Esophagus mucosa (tissue), 1 donor: ENCODE results near the gene CBX4. TPM values are rescaled to one million over a fixed set of nuclear protein-coding genes. Genes with fewer than 3 reads are reported as not detected.

Experiments
- ATAC-seq: fragments of 200-7000 bp; cut with Tn5 transposase; one replicate; pipeline ENCODE4 v1.9.1; 2020
- total RNA-seq: library from RNA; stranded (reverse); gene quantifications from one replicate; pipeline ENCODE4 v1.2.4, GENCODE V29; 2023
- donor health status: DM: yes; HTN: yes; CAD: no.

Gene CBX4
- total RNA-seq, 1 donor from 2014 or later, result 25.2 TPM

- ATAC-seq, result no peak
Observed at GRCh38 chr17:79841369-79842135, 2.3 kb upstream of the CBX4 start.

DNA sequence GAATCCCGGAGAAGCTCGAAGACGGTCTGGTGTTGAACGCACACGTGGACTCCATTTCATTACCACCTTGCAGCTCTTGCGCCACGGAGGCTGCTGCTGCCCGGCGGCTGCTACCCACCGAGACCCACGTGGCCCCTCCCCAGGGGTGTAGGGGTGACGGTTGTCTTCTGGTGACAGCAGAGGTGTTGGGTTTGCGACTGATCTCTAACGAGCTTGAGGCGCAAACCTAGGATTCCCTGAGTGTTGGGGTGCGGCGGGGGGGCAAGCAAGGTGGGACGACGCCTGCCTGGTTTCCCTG lies 1.7 kb upstream of the CBX4 start:
- no peak for ATAC-seq

- no peak for ATAC-seq
Observed at GRCh38 chr17:79840269-79840988, 1.2 kb upstream of the CBX4 start.

DNA sequence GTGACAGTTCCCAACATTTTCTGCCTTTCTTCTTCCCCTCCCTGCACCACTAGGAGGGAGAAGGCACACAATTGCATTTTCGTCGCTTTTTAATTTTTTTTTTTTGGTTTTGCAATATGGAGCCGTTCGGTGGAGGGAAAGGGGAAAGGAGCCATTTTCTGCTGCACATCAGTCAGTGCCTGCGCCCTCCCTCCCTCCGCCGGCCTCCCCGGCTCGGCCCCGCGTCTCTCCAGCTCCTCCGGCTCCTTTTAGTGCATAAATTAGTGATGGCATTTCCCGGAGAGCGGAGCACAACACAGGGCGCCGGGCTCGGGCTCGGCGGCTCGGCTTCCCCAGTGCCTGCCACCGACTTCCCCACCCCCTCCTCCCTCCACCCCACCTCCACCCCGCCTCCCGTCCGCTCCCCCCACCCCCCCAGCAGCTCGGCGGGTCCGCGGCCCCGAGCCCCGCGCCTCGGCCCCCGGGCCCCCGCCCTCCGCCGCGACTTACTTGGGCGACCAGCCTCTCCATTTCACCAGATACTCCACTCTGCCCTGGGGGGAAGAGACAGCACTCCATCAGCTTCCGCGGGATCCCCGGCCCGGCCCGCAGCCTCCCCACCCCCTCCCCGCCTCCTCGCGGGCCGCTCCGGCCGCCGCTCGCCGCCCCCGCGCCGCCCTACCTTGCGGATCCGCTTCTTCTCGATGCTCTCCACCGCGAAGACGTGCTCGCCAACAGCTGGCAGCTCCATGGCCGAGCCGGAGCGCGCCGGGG lies 542 bp downstream of the CBX4 start:
- ATAC-seq, result no peak

GRCh38 chr17:79837888-79838521 lies 1.2 kb downstream of the CBX4 start:
- no peak for ATAC-seq

DNA sequence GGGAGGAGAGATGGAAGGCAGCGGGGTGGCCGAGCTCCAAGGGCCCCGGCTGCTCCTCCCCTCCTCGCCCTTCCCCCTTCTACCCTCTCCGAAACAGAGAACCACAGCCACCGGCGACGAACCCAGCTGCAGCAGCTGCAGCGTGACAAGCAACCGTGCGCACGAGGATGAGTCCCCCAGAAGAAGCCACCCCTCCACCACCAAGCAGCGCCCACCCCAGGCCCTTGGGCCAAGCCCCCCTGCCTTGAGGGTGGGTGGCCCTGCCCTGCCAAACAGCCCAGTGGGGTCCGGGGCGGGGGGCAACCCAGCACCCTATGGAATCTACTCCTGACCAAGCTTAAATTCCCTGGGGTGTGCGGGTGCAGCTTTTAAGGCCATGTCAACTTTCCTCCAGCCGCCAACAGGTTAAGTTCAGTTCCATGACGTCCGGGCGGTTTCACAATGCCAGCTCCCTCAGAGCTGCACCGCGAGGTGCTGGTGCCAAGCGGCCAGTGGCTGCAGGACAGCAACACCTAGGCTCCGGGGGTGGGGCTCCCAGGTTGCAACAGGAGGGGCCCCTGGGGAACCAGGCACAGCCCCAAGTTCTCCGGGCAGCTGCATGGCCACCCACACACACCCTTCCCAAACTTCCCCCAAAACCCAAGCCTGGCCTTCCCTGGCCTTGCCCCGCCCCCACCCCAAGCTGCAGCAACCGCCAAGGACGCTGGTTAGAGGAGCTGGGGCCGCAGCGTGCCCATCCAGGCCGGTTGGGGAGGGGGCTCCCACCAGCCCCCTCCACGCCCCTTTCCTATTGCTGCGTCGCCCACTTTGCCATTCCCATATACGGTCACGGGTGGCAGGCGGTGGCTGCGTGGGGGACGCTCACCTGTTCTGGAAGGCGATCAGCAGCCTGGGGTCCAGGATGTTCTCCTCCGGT lies 2.0 kb downstream of the CBX4 start:
- ATAC-seq, result peak; percentile 59

- peak; percentile 25 for ATAC-seq
Observed at GRCh38 chr17:79836510-79836971, 2.7 kb downstream of the CBX4 start.

GRCh38 chr17:79835953-79836509 lies 3.2 kb downstream of the CBX4 start:
- ATAC-seq, result peak; percentile 19

- no peak for ATAC-seq
Observed at GRCh38 chr17:79835470-79835899, 3.8 kb downstream of the CBX4 start.

- no peak for ATAC-seq
Observed at GRCh38 chr17:79834565-79835469, 4.4 kb downstream of the CBX4 start.

DNA sequence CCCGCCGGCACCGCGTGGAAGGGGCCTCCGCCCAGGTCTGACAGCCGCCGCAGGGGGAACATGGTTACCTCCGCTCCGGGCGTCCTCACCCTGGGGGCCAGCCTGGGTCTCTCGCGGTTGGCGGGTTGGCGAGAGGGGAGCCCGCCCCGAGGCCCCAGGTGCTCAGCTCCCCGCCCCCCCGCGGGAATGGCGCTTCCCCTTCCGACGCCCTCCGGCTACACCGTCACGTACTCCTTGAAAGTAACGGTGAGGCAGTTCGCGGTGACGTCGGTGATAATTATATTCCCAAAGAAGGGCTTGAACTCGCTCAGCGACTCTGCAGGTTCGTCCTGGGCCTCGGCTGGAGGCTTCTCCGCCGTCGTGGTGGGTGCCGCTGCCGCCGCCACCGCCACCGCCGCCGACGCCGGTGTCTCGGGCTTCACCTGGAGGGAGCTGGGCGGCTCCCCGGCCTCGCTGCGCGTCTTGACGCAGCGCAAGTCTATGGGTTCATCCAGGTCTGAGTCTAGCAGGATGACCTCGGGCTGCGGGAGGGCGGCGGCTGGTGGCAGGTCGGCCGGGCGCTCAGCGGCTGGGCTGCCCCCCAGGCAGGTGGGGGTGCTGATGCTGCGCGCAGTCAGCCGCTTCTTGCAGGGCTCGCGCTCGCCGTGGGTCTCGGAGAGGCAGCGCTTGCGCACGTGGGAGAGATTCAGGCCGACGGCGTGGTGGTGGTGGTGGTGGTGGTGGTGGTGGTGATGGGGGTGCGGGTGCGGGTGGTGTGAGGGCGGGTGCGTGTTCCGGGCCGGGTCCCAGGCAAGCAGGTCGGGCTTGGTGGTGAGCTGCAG lies 5.3 kb downstream of the CBX4 start:
- ATAC-seq, result no peak

DNA sequence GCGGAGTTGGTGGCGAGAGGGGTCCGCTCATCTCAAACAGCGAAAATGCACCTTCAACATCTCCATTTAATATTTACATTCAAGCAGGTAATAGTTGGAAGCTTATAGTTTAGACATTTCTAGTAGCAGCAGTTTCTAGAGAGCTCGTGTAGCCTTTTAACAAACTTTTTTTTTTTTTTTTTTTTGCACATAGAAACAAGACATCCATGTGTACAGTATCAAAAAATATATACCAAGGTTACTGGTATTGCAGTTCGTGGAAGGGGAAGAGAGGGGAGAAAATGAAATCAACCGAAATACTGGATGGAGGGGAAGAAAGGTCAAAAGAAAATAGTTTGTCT lies 6.2 kb downstream of the CBX4 start:
- no peak for ATAC-seq

GRCh38 chr17:79832218-79833109 lies 6.8 kb downstream of the CBX4 start:
- peak; percentile 17 for ATAC-seq

DNA sequence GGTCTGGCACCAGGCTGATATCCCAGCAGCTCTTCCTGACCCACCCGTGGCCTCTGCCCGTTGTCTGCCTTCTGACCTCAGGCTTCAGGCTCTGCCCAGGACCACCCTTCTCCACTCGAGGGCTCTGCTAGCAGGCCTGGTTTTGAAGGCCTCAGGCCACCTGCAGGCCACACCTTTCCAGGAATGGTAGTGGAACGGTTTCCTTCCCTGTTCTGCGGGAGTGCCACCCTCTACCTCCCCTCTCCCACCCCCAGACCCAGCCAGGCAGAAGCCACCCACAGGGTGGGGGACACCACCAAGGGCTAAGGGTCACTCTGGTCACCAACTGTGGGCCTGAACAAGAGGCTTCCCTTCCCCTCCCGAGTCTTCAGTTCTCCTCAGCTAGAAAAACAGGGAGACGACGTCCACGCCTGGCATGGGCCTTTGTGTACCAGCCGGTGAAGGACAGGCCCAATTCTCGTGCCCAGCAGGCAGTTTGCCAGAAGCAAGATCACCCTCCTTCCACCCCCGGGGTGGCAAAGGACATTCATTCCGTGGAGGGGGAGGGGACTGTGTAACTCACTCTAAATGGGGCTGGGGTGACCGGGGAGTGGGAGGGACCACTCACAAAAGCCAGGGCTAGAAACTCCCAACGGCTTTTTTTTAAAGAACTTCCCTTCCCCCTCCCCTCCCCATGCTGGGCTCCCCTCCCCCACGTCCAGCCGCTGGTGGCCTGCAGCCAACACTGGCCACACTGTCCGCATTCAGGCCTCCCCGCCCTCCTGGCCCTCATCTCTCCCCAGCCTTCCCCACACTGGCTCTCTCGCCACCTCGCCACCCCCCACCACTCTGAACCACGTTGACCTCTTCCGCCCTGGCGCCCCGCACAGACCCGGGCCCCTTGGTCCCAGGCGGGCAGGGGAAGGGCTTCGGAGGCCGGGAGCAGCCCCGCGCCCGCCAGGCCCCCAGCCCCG lies 7.7 kb downstream of the CBX4 start:
- ATAC-seq, result no peak

GRCh38 chr17:79830763-79831264 lies 8.4 kb downstream of the CBX4 start:
- ATAC-seq, result no peak

DNA sequence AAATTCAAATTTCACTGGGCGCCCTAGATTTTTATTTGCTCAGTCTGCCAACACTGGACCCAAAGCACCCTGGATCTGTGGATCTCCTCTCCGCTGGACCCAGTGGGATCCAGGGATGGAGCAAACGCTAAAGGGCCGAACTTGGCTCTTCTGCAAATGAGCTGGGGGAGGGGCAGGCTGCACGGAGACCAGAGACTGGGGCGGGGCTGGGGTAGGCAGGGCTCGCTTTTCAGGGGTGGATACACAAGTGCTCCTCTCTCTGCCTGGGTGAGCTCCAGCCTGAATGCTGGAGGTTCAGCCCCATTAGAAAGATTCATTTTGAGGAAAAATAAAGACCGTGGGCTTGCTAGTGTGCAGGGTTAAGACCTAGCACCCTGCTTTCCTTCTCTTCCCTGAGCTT lies 8.9 kb downstream of the CBX4 start:
- ATAC-seq, result no peak

DNA sequence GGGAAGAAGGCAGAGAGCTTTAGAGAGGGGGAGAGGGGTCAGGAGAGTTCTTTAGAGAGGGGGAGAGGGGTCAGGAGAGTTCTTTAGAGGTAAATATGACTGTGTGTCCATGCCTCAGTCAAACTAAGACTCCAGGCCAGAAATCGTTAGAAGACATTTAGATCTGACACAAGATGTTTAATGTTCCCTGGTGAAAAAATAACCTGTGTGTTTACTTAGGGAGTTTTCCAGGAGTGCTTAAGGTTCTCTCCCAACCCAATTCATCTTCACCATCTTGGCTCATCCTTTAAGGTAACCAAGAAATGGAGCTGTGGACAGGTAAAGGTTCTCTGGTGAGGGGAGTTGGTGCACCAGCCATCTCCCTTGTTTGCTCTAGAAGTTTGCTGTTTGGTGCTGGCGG lies 9.8 kb downstream of the CBX4 start:
- ATAC-seq, result no peak
